ENCODE measurements around the gene ITIH6.
"Not testable (repeated sequence)": the region's sequence is repeated elsewhere in the genome, so short reads cannot be mapped to it uniquely, and the experiment has no call there.

ITIH6 gene

GRCh38 chrX:54807524-54808108 lies 9.6 kb upstream of the ITIH6 start, which contains the start of gene MAGED2:
MAGED2 (plus strand) TSS chrX:54807745; CDS start chrX:54809332, 1,587 bp downstream.
- in situ Hi-C loops (cut with MboI; ENCODE audit: low sequenced_read_pairs) = loop anchor here (25.0 kb wide), 1 partner anchor 170 kb away; no protein-coding TSS in a partner anchor

- in situ Hi-C loops (cut with MboI; ENCODE audit: low sequenced_read_pairs) = no loop called here
Measured at GRCh38 chrX:54799046-54799445, 991 bp upstream of the ITIH6 start.

DNA sequence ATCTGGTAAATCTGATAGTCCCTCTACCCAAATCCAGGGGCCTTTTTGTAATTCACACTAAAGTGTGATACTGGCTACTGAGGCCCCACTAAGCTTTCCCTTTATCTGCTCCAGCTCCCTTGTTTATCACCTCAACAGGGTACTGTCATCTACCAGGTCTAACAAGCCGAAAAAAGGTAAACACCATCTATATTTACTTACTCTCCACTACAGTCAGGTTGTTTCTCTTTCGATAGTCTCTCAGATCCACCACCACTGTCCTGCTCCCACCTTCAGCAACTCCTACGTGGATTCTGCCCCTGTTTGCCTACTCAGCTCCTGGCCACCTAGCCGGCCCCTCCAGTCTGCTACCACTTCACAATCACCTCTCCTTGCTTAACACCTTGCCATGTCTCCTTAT lies 3.3 kb downstream of the ITIH6 start:
- in situ Hi-C loops (cut with MboI; ENCODE audit: low sequenced_read_pairs) = no loop called here

DNA sequence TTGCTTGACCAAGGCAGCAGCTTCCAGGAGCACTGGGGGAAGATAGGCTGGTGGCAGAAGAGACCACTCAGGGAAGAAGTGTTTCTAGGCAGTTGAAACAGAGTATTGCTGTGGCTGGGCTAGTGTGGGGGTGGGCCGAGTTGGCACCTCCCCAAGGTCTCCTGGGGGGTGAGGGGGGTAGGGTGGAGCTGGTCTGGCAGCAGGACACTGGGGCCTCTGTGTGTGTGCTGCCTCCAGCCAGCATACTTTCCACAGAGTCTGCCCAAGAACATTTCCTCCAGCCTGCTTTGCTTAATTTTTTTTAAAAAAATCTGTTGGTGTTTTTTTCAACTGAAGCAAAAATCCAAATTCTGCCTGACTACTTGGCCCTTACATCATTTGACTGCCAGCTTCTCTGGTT lies 4.0 kb downstream of the ITIH6 start:
- in situ Hi-C loops (cut with MboI; ENCODE audit: low sequenced_read_pairs) = no loop called here

- in situ Hi-C loops (cut with MboI; ENCODE audit: low sequenced_read_pairs) = not testable (repeated sequence)
Measured at GRCh38 chrX:54789405-54789804, 8.7 kb downstream of the ITIH6 start.

DNA sequence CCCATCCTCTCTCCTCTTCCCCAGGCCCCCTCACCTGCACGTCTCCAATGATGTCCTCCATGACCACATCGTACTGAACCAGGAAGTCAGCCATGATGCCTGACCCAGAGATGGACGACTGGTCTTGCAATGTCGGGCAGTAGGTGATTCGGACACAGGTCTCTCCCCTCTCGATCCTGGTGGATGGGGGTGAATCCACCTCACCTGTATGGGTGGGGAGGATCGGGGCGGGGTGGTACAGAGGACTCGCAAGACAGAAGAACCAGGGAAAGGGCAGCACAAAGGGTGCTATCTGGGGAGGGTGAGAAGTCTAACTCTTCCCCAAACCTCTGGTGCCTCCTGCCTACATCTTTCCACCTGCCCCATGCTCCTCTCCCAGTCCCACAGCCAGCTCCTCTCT lies 9.6 kb downstream of the ITIH6 start:
- in situ Hi-C loops (cut with MboI; ENCODE audit: low sequenced_read_pairs) = no loop called here

GRCh38 chrX:54786967-54787366 lies 11.1 kb downstream of the ITIH6 start:
- in situ Hi-C loops (cut with MboI; ENCODE audit: low sequenced_read_pairs) = no loop called here

- in situ Hi-C loops (cut with MboI; ENCODE audit: low sequenced_read_pairs) = no loop called here
Measured at GRCh38 chrX:54785901-54786300, 12.2 kb downstream of the ITIH6 start.

DNA sequence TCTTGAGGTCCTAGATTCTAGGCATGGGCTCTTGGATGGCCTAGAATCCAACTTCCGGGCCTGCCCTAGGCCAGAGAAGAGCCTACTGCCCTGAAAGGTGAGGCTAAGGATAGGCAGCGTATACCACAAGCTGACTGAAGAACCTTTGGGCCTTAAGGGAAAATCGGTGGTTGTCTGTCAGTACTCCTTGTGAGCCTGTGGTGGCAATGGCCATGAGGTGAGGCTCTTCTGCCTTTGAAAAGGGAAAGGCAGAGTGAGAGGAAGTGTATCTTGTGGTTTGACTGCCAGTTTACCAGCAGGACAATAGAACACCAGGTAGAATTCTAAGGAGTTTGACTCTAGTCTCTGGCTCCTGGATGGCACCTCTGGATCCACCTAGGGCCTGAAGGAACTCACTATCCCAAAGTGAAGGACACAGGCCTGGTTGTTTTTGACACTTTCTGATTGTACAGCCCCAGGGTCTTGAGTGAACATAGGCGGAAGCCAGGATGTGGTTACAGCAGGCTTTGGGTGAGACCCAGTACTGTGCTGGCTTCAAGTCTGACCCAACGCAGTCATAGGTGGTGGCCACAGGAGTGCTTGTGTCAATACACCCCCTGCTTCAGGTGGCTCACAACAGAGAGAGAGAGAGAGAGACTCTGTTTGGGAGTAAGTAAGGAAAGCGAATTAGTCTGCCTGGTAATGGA lies 20.9 kb downstream of the ITIH6 start:
- in situ Hi-C loops (cut with MboI; ENCODE audit: low sequenced_read_pairs) = no loop called here

- in situ Hi-C loops (cut with MboI; ENCODE audit: low sequenced_read_pairs) = no loop called here
Measured at GRCh38 chrX:54776061-54776460, 22.0 kb downstream of the ITIH6 start.

- in situ Hi-C loops (cut with MboI; ENCODE audit: low sequenced_read_pairs) = not testable (repeated sequence)
Measured at GRCh38 chrX:54774391-54775094, 23.5 kb downstream of the ITIH6 start.

DNA sequence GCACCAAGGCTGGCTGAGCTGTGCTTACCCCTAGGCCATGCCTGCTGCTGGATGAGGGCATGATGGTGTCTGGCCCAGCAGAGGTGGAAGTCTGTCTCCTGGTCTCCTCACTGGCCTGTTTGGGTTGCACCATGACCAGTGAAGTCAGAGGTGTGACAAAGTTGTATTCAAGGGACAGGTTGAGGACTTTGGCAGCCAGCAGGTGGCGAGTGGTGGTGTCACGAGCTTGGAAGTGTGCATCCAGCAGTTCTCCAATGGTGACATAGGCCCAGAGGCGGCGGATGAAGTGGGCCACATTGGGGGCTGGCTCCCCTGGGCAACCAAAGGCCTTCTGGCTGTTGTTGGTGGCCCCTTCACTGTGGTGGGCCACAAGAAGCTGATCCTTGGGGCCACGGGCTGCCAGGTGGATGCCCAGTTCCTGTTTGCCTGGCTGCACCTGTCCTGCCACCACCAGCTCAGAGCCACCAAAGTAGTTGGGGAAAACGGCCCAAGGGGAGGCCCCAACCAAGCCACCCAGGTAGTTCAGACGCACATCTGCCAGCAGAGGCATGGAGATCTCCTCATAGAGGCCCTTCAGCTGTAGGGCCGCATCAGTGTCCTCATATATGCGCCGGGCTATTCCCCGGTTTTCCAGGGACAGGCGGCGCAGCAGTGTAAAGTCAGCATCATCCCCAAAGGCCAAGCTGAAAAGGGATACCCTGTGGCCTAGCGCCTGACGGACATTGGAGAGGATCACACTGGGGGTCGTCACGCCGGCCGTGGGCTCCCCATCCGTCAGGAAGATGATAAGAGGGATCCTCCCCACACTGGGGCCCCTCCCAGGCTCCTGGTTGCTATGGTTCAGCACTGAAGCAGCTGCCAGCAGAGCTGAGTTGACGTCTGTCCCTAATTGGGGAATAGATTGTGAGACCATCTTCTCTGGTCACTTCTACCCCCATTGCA lies 39.7 kb downstream of the ITIH6 start:
- in situ Hi-C loops (cut with MboI; ENCODE audit: low sequenced_read_pairs) = no loop called here

GRCh38 chrX:54754854-54755253 lies 43.2 kb downstream of the ITIH6 start:
- in situ Hi-C loops (cut with MboI; ENCODE audit: low sequenced_read_pairs) = no loop called here

GRCh38 chrX:54748626-54749025 lies 49.4 kb downstream of the ITIH6 start:
- in situ Hi-C loops (cut with MboI; ENCODE audit: low sequenced_read_pairs) = no loop called here

DNA sequence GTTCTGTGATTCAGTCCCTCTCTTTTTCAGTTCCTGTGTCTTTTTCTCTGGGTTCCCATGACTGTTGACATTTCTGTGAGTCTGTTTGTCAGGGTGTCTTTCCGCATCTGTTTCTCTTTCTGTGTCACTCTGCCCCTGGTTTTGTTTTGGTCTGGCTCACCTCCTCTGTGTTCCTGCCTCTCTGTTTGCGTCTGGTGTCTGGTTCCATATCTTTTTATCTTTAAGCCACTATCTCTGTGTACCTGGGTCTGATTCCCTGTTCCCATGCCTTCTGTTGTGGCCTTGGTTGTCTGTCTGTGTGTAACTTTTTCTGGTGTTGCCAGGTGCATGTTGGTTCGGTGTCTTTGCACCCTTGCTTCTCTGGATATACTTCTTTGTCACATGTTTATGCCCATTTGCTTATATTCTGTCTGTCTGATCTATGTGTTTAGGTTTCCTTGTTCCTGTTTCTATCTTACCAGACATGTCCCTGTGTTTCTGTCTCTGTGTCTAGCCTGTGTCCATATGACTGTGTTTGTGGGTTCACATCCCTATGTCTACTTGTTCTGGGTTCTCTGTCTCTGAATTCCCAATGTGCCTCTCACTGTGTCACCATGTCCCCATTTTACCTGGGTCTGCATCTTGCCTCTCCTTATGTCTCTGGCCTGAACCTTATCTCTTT lies 50.2 kb downstream of the ITIH6 start:
- in situ Hi-C loops (cut with MboI; ENCODE audit: low sequenced_read_pairs) = no loop called here

DNA sequence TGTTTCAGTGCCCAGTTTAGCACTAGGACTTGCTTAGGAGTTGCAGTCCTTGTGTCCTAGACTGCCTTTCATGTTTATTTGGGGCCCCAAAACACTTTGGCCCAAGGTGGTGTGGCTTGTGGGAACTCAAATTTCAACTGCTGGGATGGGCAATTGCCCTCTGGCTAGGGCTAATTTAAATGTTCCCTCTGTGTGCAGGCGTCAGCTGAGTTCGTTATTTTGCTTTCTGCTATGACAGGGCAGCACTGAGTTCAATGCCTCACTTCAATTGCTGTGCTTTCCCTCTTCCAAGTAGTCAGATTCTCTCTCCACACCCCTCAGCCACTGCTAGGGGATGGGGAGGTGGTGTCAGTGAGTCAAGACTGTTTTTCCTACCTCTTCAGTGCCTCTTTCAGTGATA lies 51.1 kb downstream of the ITIH6 start:
- in situ Hi-C loops (cut with MboI; ENCODE audit: low sequenced_read_pairs) = no loop called here

- in situ Hi-C loops (cut with MboI; ENCODE audit: low sequenced_read_pairs) = no loop called here
Measured at GRCh38 chrX:54745676-54746075, 52.4 kb downstream of the ITIH6 start.

GRCh38 chrX:54738567-54738966 lies 59.5 kb downstream of the ITIH6 start:
- in situ Hi-C loops (cut with MboI; ENCODE audit: low sequenced_read_pairs) = not testable (repeated sequence)

GRCh38 chrX:54736298-54736942 lies 61.6 kb downstream of the ITIH6 start:
- in situ Hi-C loops (cut with MboI; ENCODE audit: low sequenced_read_pairs) = not testable (repeated sequence)

- in situ Hi-C loops (cut with MboI; ENCODE audit: low sequenced_read_pairs) = no loop called here
Measured at GRCh38 chrX:54721424-54721823, 76.6 kb downstream of the ITIH6 start.
